Measurements from ENCODE around the gene SHC4. TPM values are rescaled to one million over a fixed set of nuclear protein-coding genes. Genes with fewer than 3 reads are reported as not detected.

The SHC4 gene
- polyA plus RNA-seq, 1 donor (not counting 4 experiments of a cell fraction or from before 2014, with no cell fraction given), result 0.94 TPM

- no peaks in the 10 kb centered on the region for H3K9me3 ChIP-seq (ENCODE audit: control insufficient read depth, low read depth, low read length)
- no peaks in the 10 kb centered on the region for H3K4me1 ChIP-seq (ENCODE audit: control insufficient read depth, extremely low read depth, insufficient read depth, low read length)
- no peak overlapping the region for H3K27ac ChIP-seq (ENCODE audit: control insufficient read depth, insufficient read depth, low read length)
- H4K20me1 ChIP-seq (ENCODE audit: control insufficient read depth, extremely low read depth, insufficient read depth, low read length), result no peaks in the 10 kb centered on the region
- dilution Hi-C loops (cut with MboI; ENCODE audit: extremely low pct_ligation_motif_present, low sequenced_read_pairs), result no loop called here
- no peaks in the 10 kb centered on the region for H3K36me3 ChIP-seq (ENCODE audit: control insufficient read depth in 2 of 2, extremely low read depth in 1 of 2, insufficient read depth in 2 of 2, low read length in 2 of 2)
- no peaks in the 10 kb centered on the region for H3K27me3 ChIP-seq (ENCODE audit: control insufficient read depth, extremely low read depth, insufficient read depth, low read length)
- TF ChIP-seq EZH2 (IDR thresholded peaks at IDR 0.05; ENCODE audit: low read length) (no peak), CTCF (optimal IDR thresholded peaks at IDR 0.05 in 1 of 3, IDR thresholded peaks at IDR 0.05 in 1 of 3, conservative IDR thresholded peaks at IDR 0.05 in 1 of 3; ENCODE audit: extremely low read depth in 1 of 3, insufficient read depth in 2 of 3, low read length in 3 of 3) (no peak)
- no peak overlapping the region for H3K9ac ChIP-seq (ENCODE audit: control insufficient read depth, extremely low read depth, insufficient read depth, low read length)
- no peak overlapping the region for H3K4me3 ChIP-seq (ENCODE audit: control insufficient read depth in 2 of 3, extremely low read depth in 1 of 3, insufficient read depth in 2 of 3, low read depth in 1 of 3, low read length in 3 of 3)
- FAIRE-seq (no peak), DNase-seq (ENCODE audit: low read depth, low spot score) (no peak)
- H3K9me1 ChIP-seq (ENCODE audit: control insufficient read depth, extremely low read depth, insufficient read depth, low read length), result no peaks in the 10 kb centered on the region
- H3K4me2 ChIP-seq (ENCODE audit: control insufficient read depth, extremely low read depth, insufficient read depth, low read depth, low read length), result no peak overlapping the region
- no peak overlapping the region for H2AFZ ChIP-seq (ENCODE audit: control insufficient read depth, low read length)
- no peaks in the 10 kb centered on the region for H3K79me2 ChIP-seq (ENCODE audit: control insufficient read depth, insufficient read depth, low read length)
Observed at GRCh38 chr15:48984811-48985352, 21.2 kb upstream of the SHC4 start.

- Histone ChIP-seq H4K20me1 (ENCODE audit: control insufficient read depth, extremely low read depth, insufficient read depth, low read length) (no peaks in the 10 kb centered on the region), H3K27ac (ENCODE audit: control insufficient read depth, insufficient read depth, low read length) (no peak overlapping the region), H3K4me1 (ENCODE audit: control insufficient read depth, extremely low read depth, insufficient read depth, low read length) (no peaks in the 10 kb centered on the region), H3K27me3 (ENCODE audit: control insufficient read depth, extremely low read depth, insufficient read depth, low read length) (no peaks in the 10 kb centered on the region), H2AFZ (ENCODE audit: control insufficient read depth, low read length) (no peak overlapping the region), H3K9ac (ENCODE audit: control insufficient read depth, extremely low read depth, insufficient read depth, low read length) (no peak overlapping the region), H3K36me3 (ENCODE audit: control insufficient read depth in 2 of 2, extremely low read depth in 1 of 2, insufficient read depth in 2 of 2, low read length in 2 of 2) (no peaks in the 10 kb centered on the region), H3K9me1 (ENCODE audit: control insufficient read depth, extremely low read depth, insufficient read depth, low read length) (no peaks in the 10 kb centered on the region), H3K4me3 (ENCODE audit: control insufficient read depth in 2 of 3, extremely low read depth in 1 of 3, insufficient read depth in 2 of 3, low read depth in 1 of 3, low read length in 3 of 3) (no peak overlapping the region), H3K9me3 (ENCODE audit: control insufficient read depth, low read depth, low read length) (no peaks in the 10 kb centered on the region), H3K4me2 (ENCODE audit: control insufficient read depth, extremely low read depth, insufficient read depth, low read depth, low read length) (no peak overlapping the region), H3K79me2 (ENCODE audit: control insufficient read depth, insufficient read depth, low read length) (no peaks in the 10 kb centered on the region)
- TF ChIP-seq CTCF (optimal IDR thresholded peaks at IDR 0.05 in 1 of 3, IDR thresholded peaks at IDR 0.05 in 1 of 3, conservative IDR thresholded peaks at IDR 0.05 in 1 of 3; ENCODE audit: extremely low read depth in 1 of 3, insufficient read depth in 2 of 3, low read length in 3 of 3) (no peak), EZH2 (IDR thresholded peaks at IDR 0.05; ENCODE audit: low read length) (no peak)
- no peak for FAIRE-seq
- DNase-seq (ENCODE audit: low read depth, low spot score), result no peak
- dilution Hi-C loops (cut with MboI; ENCODE audit: extremely low pct_ligation_motif_present, low sequenced_read_pairs), result no loop called here
Observed at GRCh38 chr15:48984021-48984710, 20.4 kb upstream of the SHC4 start.
